Skin epidermis (tissue), 12 donors: Measurements from ENCODE around the gene TBC1D16.

Source experiments
- H3K27ac ChIP-seq, 21 experiments: fragments of 200-600 bp; sonication (generic) in 11 of 21; one replicate each; pipeline ENCODE4 v1.5.0; 2020; ENCODE audit warnings: mild to moderate bottlenecking in 3 of 21, inconsistent platforms in 2 of 21, moderate library complexity in 2 of 21
- H3K4me3 ChIP-seq, 7 experiments: fragments of 200-600 bp; sonication (generic) in 2 of 7; one replicate each; pipeline ENCODE4 v1.5.0; 2020; ENCODE audit warnings: inconsistent platforms in 2 of 7, mild to moderate bottlenecking in 2 of 7, moderate library complexity in 1 of 7

Gene TBC1D16

GRCh38 chr17:80035687-80035936, at the start of gene TBC1D16:
Gene TBC1D16 (minus strand): TSS chr17:80035872. CDS start chr17:80013547, 22,325 bp downstream.
- H3K27ac ChIP-seq, result peak within 1 kb of the TSS; percentile 67 to 96 (median 88)
- peak within 1 kb of the TSS; percentile 51 to 89 (median 84) for H3K4me3 ChIP-seq

DNA sequence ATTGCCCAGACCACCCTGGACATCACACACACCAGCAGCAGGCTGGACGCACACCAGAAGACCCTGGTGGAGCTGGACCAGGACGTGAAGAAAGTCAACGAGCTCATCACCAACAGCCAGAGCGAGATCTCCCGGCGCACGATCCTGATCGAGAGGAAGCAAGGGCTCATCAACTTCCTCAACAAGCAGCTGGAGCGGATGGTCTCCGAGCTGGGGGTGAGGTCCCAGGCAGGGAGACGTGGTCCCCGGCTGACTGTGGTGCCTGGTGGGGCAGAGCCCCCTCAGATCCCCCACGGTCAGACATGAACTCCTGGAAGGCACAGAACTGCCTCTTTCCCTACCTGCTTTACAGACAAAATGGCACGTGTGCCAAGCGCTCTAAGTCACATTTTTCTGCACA, 49.1 kb upstream of the TBC1D16 start:
- H3K4me3 ChIP-seq, result no peak overlapping the region
- no peak overlapping the region for H3K27ac ChIP-seq

GRCh38 chr17:80083136-80083661, 47.5 kb upstream of the TBC1D16 start:
- H3K27ac ChIP-seq, result peak overlapping the region in 1 of 21 experiments; percentile 45
- H3K4me3 ChIP-seq, result no peak overlapping the region

- H3K27ac ChIP-seq, result peak overlapping the region in 1 of 21 experiments; percentile 45
- H3K4me3 ChIP-seq, result no peak overlapping the region
These were observed 46.9 kb upstream of the TBC1D16 start for GRCh38 chr17:80082403-80083135.

DNA sequence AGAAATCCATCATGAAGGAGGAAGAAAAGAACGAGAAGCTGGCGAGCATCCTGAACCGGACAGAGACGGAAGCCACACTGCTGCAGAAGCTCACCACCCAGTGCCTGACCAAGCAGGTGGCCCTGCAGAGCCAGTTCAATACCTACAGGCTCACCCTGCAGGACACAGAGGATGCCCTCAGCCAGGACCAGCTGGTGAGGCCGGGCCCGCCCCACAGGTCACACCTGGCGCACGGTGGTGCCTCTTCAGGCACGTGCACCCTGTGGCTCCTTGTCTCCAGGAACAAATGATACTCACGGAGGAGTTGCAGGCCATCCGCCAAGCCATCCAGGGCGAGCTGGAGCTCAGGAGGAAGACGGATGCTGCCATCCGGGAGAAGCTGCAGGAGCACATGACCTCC, 45.9 kb upstream of the TBC1D16 start:
- Histone ChIP-seq H3K4me3 (no peak overlapping the region), H3K27ac (no peak overlapping the region)

DNA sequence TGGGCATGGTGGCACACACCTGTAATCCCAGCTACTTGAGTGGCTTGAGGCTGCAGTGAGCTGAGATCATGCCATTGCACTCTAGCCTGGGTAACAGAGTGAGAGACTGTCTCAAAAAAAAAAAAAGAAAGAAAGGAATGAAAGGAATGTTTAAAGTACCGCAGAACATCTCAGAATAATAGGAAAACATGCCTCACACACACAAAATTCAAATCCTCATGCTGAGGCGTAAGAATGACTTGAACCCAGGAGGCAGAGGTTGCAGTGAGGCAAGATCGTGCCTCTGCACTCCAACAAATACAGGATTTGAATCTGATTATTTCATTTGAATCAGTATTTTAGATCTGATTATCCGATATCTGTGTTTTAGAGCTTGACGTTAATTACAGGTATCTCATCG, 44.4 kb upstream of the TBC1D16 start:
- no peak overlapping the region for H3K4me3 ChIP-seq
- H3K27ac ChIP-seq, result no peak overlapping the region

GRCh38 chr17:80072410-80072809, 36.7 kb upstream of the TBC1D16 start:
- Histone ChIP-seq H3K27ac (no peak overlapping the region), H3K4me3 (no peak overlapping the region)

- Histone ChIP-seq H3K4me3 (peak overlapping the region in 5 of 7 experiments; percentile 4 to 28 (median 19)), H3K27ac (peak overlapping the region in 19 of 21 experiments; percentile 2 to 89 (median 74))
These were observed 35.6 kb upstream of the TBC1D16 start for GRCh38 chr17:80071116-80071841.

DNA sequence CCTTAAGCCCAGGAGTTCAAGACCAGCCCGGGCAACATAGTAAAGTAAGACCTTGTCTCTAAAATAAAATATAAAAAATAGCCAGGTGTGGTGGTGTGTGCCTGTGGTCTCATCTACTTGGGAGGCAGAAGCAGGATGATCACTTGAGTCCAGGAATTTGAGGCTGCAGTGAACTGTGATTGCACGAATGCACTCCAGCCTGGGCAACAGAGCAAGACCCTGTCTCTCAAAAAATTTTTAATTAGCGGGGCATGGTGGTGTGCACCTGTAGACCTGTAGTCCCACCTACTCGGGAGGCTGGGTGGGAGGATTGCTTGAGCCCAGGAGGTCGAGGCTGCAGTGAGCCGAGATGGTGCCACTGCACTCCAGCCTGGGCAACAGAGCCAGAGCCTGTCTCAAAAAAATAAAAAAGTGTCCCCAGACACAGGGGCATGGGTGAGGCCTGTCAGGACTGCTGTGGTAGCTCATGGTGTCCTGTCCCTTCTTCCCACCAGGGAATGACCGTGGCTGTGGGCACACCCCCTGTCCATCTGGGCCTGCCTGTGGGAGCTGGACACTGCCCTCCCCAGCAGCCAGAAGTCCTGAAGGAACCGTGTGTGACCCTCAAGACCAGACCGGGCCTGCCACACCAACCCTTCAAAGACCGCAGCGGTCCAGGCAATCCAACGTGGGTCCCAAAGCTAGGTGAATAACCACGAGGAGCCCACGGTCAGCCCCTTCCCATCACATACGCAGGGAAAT, 34.9 kb upstream of the TBC1D16 start:
- Histone ChIP-seq H3K4me3 (peak overlapping the region in 4 of 7 experiments; percentile 4 to 28 (median 22)), H3K27ac (peak overlapping the region in 17 of 21 experiments; percentile 9 to 89 (median 76))

DNA sequence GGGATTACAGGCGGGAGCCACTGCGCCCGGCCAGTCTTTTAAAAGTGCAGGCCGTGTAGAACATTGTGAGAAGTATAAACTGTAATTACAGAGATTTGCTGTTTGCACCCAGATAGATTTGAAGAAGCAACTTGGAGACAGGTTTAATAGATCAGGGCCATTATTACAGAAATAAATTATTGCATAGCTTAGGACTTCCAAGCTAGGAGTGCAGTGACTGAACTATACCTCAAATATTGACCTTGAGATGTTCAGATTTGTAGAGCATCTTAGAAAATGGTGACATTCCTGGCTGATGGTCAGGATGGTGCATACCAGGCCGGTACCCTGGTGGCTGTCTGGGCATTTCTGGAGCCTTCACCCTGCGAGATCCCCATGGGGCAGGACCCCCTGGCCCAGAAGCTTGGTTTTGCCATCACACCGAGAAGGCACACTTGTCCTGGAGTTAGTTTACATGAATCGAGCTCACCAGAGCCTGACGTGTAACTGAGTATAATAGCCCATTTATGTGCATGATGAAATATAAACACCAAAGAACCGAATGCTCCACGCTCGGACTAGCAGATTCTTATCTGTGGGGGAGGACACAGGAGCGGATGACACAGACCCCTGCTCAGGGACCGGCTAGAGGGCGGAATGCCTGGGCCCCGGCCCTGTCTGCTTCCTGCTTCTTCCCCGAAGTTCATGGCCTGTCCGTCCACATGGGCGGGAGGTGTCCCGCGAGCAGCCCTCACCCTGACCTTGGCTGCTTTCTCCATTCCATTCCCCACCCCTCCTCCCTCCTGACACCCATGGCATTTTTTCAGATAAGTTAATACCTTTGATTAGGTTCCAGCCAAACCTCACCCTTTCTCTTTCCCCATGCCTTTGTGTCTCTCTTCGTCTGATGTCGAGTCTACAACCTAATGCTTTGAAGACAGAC, 32.9 kb upstream of the TBC1D16 start:
- peak overlapping the region in 4 of 21 experiments; percentile 28 to 35 (median 30) for H3K27ac ChIP-seq
- H3K4me3 ChIP-seq, result no peak overlapping the region

DNA sequence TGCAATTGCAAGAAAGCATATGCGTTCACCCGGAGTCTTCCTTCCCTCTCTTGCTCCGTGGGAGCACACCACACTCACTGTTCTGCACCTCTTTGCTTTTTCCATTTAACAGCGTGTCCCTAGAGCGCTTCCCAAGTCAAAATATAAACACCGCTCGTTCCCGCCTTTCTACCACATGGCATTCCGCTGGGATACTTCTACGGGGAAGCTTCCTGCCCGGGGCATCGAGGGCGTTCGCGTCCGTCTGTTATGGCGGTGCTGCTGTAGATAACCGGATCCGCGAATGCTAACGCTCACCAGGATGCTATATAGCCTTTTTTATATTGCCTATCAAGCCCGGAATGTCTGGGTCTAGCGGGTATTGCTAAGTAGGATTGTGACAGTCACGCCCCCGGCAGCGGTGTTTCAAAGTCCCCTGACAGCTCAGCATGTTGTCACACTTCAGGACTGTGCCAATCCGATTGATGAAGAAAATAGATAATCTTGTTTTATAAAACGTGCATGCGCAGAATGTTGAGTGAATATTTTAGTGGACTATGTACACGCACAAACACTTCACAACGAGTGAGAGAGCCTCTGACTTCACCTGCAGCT, 31.8 kb upstream of the TBC1D16 start:
- no peak overlapping the region for H3K27ac ChIP-seq
- H3K4me3 ChIP-seq, result no peak overlapping the region

DNA sequence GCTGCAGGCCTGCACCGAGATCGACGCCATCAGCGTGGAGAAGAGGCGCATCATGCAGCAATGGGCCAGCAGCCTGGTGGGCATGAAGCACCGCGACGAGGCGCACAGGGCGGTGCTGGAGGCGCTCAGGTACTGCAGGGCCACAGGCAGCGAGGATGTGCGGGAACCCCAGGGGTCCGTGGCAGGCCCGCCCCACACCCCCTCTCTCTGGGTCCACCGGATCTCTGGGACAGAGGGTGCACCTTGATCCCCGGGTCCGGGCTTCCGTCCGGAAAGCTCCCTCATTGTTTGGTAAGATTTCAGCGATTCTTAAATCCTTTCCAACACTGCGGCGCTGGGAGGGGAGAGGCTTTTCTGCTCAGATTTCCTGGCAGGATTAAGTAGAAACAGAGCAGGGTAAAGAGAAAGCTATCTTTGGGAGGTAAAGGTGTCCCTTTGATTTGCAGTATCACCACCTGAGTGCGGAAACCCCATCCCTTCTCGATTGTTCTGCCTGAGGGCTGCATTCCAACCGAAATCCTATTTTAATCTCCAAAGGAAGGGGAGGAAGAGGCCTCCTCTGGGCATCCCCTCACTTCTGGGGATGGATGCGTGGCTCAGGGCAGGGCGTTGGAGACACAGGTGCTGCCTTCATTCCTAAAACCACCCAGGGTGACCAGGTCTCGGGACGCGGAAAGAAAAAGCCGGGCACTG, 30.0 kb upstream of the TBC1D16 start:
- Histone ChIP-seq H3K27ac (no peak overlapping the region), H3K4me3 (no peak overlapping the region)

DNA sequence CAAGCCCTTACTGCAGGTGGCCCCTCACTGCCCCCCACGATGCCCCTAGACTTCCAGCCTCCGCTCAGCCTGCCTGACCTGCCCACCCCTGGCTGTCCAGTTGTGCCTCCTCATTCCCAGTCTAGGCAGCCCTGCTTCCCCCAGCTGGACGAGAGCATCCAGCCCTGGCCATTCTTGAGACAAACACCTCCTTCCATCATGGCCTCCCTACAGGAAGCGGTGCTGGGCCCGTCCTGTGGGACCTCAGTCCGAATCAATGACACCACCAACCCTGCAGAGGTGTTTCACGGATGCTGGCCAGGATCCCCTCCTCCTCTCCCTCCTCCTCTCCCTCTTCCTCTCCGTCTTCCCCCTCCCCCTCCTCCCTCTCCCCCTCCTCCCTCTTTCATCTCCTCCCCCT, 29.0 kb upstream of the TBC1D16 start:
- H3K27ac ChIP-seq, result peak overlapping the region in 1 of 21 experiments; percentile 73
- no peak overlapping the region for H3K4me3 ChIP-seq

- Histone ChIP-seq H3K27ac (peak overlapping the region in 1 of 21 experiments; percentile 73), H3K4me3 (no peak overlapping the region)
These were observed 28.3 kb upstream of the TBC1D16 start for GRCh38 chr17:80063830-80064585.

GRCh38 chr17:80061421-80061820, 25.7 kb upstream of the TBC1D16 start:
- Histone ChIP-seq H3K4me3 (no peak overlapping the region), H3K27ac (peak overlapping the region in 1 of 21 experiments; percentile 46)

GRCh38 chr17:80060644-80061043, 25.0 kb upstream of the TBC1D16 start:
- Histone ChIP-seq H3K27ac (peak overlapping the region in 1 of 21 experiments; percentile 46), H3K4me3 (no peak overlapping the region)

DNA sequence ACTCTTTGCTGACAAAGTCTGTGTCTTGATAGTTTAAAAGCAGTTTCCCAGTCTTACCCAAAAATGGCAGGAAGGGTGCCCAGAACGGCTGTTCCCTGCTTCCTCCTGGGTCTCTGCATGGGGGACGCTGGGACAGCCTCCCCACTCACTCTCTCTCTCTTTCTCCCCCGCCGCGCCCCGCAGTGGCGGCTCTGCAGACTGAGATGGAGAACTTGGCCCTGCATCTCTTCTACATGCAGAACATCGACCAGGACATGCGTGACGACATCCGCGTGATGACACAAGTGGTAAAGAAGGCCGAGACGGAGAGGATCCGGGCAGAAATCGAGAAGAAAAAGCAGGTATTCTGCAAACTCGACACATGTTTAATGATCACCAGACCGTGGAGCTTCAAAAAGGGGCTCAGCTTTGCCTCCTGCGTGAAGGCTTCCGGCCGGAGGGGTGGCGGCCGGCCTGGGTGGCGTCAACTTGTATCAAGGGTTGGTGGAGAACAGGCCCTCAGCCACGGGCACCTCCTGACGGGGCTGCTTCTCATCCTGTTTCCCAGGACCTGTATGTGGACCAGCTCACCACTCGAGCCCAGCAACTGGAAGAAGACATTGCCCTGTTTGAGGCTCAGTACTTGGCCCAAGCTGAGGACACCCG, 22.8 kb upstream of the TBC1D16 start:
- H3K4me3 ChIP-seq, result no peak overlapping the region
- no peak overlapping the region for H3K27ac ChIP-seq
